HepG2 (cell line): ENCODE results near the gene IL22RA1. TPM values are rescaled to one million over a fixed set of nuclear protein-coding genes. Genes with fewer than 3 reads are reported as not detected.

ENCODE experiments used
- ETV5 ChIP-seq: IDR thresholded peaks from 2 replicates; pipeline ENCODE4 v1.6.1; 2018; ENCODE audit warnings: missing biosample characterization, missing genetic modification reagents, inconsistent platforms, borderline replicate concordance
- HES4 ChIP-seq: sonication (generic); formaldehyde crosslinking; IDR thresholded peaks from 2 replicates; pipeline ENCODE4 v1.9.0; 2021; ENCODE audit warnings: mild to moderate bottlenecking, missing genetic modification reagents, borderline replicate concordance
- KLF11 ChIP-seq: IDR thresholded peaks from 2 replicates; pipeline ENCODE4 v1.6.1; 2016; ENCODE audit warnings: missing compliant biosample characterization
- MTA1 ChIP-seq: sonication (generic); formaldehyde crosslinking; IDR thresholded peaks from 2 replicates; pipeline ENCODE4 v1.4.0; 2020; ENCODE audit warnings: missing genetic modification reagents, mild to moderate bottlenecking, borderline replicate concordance
- NFKBIZ ChIP-seq: IDR thresholded peaks from 2 replicates; pipeline ENCODE4 v1.6.1; 2018; ENCODE audit warnings: missing genetic modification reagents, missing compliant biosample characterization
- RXRA ChIP-seq: sonication (generic); formaldehyde crosslinking; IDR thresholded peaks from 2 replicates; pipeline ENCODE4 v1.5.1; 2020; ENCODE audit warnings: missing genetic modification reagents
- STAG1 ChIP-seq: sonication (generic); formaldehyde crosslinking; IDR thresholded peaks from 2 replicates; pipeline ENCODE4 v1.4.0; 2020; ENCODE audit warnings: missing genetic modification reagents
- TCF7 ChIP-seq: sonication (generic); IDR thresholded peaks from 2 replicates; pipeline ENCODE4 v1.6.1; 2016; ENCODE audit warnings: antibody characterized with exemption, low read depth
- ZNF263 ChIP-seq: sonication (generic); formaldehyde crosslinking; IDR thresholded peaks from 2 replicates; pipeline ENCODE4 v1.4.0; 2020; ENCODE audit warnings: missing genetic modification reagents
- ZNF577 ChIP-seq: sonication (generic); formaldehyde crosslinking; IDR thresholded peaks from 2 replicates; pipeline ENCODE4 v1.4.0; 2020; ENCODE audit warnings: mild to moderate bottlenecking, low read depth, missing genetic modification reagents, borderline replicate concordance
- ZSCAN25 ChIP-seq: sonication (generic); formaldehyde crosslinking; IDR thresholded peaks from 2 replicates; pipeline ENCODE4 v1.8.0; 2022; ENCODE audit warnings: mild to moderate bottlenecking, missing genetic modification reagents
- polyA plus RNA-seq, 8 experiments: library from polyadenylated mRNA; depleted of rRNA in 3 of 8; stranded (reverse) in 7 of 8; unstranded in 1 of 8; fragments of >200 nt; fragmentation: Illumina TruSeq in 4 of 8; extraction: Trizol in 4 of 8; gene quantifications; 2 replicates each; pipeline versions ENCODE4 v1.2.1 to v1.2.3, GENCODE V29; 2011 to 2016; ENCODE audit warnings: low read depth in 4 of 8, missing spikeins in 1 of 8, mixed read lengths in 1 of 8; ENCODE audit not compliant: insufficient read depth in 1 of 8
- total RNA-seq, 5 experiments: library from RNA; depleted of rRNA; stranded (reverse); fragments of >200 nt; fragmentation: Illumina TruSeq; extraction: Trizol; gene quantifications; 2 replicates each; pipeline ENCODE4 v1.2.3, GENCODE V29; 2016; ENCODE audit warnings: low read depth in 1 of 5
- TF ChIP-seq, protein P1 (sequence below): sonication (generic); formaldehyde crosslinking; IDR thresholded peaks from 2 replicates; pipeline ENCODE4 v1.8.0; 2022; ENCODE audit warnings: mild to moderate bottlenecking, missing genetic modification reagents; ENCODE audit not compliant: insufficient replicate concordance
- TF ChIP-seq, protein P2 (sequence below): sonication (generic); formaldehyde crosslinking; IDR thresholded peaks from 2 replicates; pipeline ENCODE4 v1.5.0; 2020; ENCODE audit warnings: mild to moderate bottlenecking, missing genetic modification reagents, moderate library complexity
- TF ChIP-seq, protein P3 (sequence below): sonication (generic); formaldehyde crosslinking; IDR thresholded peaks from one replicate; pipeline ENCODE4 v1.5.1; 2020; ENCODE audit warnings: mild to moderate bottlenecking, missing genetic modification reagents; ENCODE audit errors: not compliant biosample characterization

IL22RA1 gene
- total and polyA plus RNA-seq, 2 of the 13 experiments (the other 11 are each of a cell fraction or from before 2014, with no cell fraction given): 4.4 to 10.2 TPM

DNA sequence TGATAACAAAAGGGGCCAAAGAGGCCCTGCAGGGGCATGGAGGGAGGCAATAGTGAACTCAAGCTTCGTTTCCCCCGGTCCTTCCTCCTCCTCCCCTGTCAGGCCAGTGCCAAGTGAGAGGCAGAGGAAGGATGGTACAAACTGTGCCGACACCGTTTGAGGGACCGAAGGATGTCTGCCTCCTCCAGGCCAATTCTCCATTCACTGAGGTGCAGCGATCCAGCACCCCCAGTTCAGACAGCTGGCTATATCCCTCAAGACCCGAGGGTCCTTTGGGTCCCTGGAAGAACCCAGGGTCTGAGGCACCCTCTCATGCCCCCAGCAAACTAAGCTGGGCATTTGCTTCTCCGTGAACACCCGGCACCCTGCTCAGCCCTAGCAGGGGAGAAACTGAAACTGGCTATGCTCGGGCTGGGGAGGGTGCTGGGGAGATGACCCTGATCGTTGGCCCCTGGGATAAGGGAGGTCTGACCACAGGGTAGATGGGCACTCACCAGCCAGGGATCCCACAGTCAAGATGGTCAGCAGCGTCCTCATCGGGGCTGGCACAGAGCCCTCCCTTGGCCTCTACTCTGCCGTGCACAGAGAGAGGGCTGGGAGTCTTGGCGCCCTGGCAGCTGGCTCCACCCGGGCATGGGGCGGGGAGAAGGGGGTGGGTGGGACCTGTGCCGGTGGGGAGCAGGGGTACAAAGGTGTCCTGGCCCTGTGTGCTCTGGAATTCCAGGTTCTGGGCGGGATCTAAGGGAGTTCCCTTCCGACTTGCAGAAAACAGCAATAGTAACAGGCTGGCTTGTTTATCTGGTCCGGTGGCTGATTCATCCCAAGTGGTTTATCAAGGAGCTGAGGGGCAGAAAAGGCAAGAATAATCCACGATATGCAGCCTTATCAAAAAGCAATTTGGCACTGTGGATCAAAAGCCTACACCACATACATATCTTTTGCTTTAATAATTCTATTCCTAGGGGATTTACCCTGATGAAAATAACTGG is at the start of gene IL22RA1 (continued):
- 0 out of 2 replicates have a peak, but pooled peaks have one; percentile 3 for TF ChIP-seq STAG1 (CRISPR knock-in tag)
- TF ChIP-seq, protein P1, sequence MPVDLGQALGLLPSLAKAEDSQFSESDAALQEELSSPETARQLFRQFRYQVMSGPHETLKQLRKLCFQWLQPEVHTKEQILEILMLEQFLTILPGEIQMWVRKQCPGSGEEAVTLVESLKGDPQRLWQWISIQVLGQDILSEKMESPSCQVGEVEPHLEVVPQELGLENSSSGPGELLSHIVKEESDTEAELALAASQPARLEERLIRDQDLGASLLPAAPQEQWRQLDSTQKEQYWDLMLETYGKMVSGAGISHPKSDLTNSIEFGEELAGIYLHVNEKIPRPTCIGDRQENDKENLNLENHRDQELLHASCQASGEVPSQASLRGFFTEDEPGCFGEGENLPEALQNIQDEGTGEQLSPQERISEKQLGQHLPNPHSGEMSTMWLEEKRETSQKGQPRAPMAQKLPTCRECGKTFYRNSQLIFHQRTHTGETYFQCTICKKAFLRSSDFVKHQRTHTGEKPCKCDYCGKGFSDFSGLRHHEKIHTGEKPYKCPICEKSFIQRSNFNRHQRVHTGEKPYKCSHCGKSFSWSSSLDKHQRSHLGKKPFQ (CRISPR knock-in tag): no peak
- TF ChIP-seq HES4 (CRISPR knock-in tag): no peak
- no peak for TF ChIP-seq TCF7
- 0 out of 2 replicates have a peak, but pooled peaks have one; percentile 31 for TF ChIP-seq KLF11
- peak; percentile 60; the same call in 1 of the 2 replicates for TF ChIP-seq RXRA (CRISPR knock-in tag)
- no peak for TF ChIP-seq ZSCAN25
- no peak for TF ChIP-seq NFKBIZ (CRISPR knock-in tag)
- no peak for TF ChIP-seq ZNF577 (CRISPR knock-in tag)
- TF ChIP-seq, protein P2, sequence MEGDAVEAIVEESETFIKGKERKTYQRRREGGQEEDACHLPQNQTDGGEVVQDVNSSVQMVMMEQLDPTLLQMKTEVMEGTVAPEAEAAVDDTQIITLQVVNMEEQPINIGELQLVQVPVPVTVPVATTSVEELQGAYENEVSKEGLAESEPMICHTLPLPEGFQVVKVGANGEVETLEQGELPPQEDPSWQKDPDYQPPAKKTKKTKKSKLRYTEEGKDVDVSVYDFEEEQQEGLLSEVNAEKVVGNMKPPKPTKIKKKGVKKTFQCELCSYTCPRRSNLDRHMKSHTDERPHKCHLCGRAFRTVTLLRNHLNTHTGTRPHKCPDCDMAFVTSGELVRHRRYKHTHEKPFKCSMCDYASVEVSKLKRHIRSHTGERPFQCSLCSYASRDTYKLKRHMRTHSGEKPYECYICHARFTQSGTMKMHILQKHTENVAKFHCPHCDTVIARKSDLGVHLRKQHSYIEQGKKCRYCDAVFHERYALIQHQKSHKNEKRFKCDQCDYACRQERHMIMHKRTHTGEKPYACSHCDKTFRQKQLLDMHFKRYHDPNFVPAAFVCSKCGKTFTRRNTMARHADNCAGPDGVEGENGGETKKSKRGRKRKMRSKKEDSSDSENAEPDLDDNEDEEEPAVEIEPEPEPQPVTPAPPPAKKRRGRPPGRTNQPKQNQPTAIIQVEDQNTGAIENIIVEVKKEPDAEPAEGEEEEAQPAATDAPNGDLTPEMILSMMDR (CRISPR knock-in tag): no peak
- TF ChIP-seq MTA1 (CRISPR knock-in tag): peak; percentile 47; the same call in 1 of the 2 replicates
- TF ChIP-seq, protein P3, sequence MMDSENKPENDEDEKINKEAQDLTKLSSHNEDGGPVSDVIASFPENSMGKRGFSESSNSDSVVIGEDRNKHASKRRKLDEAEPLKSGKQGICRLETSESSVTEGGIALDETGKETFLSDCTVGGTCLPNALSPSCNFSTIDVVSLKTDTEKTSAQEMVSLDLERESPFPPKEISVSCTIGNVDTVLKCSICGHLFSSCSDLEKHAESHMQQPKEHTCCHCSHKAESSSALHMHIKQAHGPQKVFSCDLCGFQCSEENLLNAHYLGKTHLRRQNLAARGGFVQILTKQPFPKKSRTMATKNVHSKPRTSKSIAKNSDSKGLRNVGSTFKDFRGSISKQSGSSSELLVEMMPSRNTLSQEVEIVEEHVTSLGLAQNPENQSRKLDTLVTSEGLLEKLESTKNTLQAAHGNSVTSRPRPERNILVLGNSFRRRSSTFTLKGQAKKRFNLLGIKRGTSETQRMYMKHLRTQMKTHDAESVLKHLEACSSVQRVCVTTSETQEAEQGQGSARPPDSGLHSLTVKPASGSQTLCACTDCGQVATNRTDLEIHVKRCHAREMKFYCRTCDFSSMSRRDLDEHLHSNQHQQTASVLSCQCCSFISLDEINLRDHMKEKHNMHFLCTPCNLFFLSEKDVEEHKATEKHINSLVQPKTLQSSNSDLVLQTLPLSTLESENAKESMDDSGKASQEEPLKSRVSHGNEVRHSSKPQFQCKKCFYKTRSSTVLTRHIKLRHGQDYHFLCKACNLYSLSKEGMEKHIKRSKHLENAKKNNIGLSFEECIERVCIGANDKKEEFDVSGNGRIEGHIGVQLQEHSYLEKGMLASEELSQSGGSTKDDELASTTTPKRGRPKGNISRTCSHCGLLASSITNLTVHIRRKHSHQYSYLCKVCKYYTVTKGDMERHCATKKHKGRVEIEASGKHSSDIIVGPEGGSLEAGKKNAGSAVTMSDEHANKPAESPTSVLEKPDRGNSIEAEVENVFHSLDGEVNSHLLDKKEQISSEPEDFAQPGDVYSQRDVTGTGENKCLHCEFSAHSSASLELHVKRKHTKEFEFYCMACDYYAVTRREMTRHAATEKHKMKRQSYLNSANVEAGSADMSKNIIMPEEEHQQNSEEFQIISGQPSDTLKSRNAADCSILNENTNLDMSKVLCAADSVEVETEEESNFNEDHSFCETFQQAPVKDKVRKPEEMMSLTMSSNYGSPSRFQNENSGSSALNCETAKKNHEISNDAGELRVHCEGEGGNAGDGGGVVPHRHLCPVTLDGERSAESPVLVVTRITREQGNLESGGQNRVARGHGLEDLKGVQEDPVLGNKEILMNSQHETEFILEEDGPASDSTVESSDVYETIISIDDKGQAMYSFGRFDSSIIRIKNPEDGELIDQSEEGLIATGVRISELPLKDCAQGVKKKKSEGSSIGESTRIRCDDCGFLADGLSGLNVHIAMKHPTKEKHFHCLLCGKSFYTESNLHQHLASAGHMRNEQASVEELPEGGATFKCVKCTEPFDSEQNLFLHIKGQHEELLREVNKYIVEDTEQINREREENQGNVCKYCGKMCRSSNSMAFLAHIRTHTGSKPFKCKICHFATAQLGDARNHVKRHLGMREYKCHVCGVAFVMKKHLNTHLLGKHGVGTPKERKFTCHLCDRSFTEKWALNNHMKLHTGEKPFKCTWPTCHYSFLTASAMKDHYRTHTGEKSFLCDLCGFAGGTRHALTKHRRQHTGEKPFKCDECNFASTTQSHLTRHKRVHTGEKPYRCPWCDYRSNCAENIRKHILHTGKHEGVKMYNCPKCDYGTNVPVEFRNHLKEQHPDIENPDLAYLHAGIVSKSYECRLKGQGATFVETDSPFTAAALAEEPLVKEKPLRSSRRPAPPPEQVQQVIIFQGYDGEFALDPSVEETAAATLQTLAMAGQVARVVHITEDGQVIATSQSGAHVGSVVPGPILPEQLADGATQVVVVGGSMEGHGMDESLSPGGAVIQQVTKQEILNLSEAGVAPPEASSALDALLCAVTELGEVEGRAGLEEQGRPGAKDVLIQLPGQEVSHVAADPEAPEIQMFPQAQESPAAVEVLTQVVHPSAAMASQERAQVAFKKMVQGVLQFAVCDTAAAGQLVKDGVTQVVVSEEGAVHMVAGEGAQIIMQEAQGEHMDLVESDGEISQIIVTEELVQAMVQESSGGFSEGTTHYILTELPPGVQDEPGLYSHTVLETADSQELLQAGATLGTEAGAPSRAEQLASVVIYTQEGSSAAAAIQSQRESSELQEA (CRISPR knock-in tag): no peak
- 0 out of 2 replicates have a peak, but pooled peaks have one; percentile 25 for TF ChIP-seq ZNF263 (CRISPR knock-in tag)
- peak; percentile 12; the same call in 1 of the 2 replicates for TF ChIP-seq ETV5 (CRISPR knock-in tag)
